ENCODE results near the gene FOXO3.

- no peak for TF ChIP-seq GATA2 (IDR thresholded peaks at IDR 0.05; ENCODE audit: low read depth, low read length)
- TF ChIP-seq GATA3 (IDR thresholded peaks at IDR 0.05; ENCODE audit: low read depth, low read length), result no peak
These were observed 96.1 kb downstream of the FOXO3 start for GRCh38 chr6:108656836-108657235.

All from SH-SY5Y (cell line).